Epithelial cell of esophagus (primary cell): ENCODE measurements around the gene FHOD3.

Experiments used
- DNase-seq: peaks from one replicate; pipeline ENCODE4 v3.0.0; 2010; ENCODE audit warnings: low read depth
- H3K4me3 ChIP-seq: 2 replicates; pipeline ENCODE4 v1.5.1; 2011; ENCODE audit warnings: mild to moderate bottlenecking, low read length, control low read depth
- TF ChIP-seq, protein P1 (sequence below): IDR thresholded peaks from 2 replicates; pipeline ENCODE4 v1.5.1; 2011; ENCODE audit warnings: low read depth, mild to moderate bottlenecking, low read length, control low read depth, inconsistent platforms; ENCODE audit not compliant: insufficient read depth; ENCODE audit errors: missing control alignments

Gene FHOD3

DNA sequence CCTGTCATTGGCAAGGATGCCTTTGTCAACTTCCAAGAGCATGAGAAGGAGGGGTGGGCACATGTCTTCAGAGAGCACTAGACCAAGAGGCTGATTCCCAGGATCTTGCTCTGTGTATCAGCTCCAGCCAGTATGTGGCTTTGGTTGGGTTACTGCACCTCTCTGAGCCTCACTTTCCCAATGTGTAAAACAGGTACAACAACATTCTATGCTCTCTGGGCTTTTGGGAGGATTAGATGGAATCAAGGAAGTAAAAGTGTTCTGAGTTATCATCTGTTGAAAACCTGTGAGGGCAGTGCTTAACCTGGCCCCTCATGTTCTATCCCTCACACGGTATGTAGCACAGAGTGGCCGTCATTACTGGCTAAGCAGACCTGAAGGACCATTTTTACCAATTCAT is 103.9 kb downstream of the FHOD3 start:
- TF ChIP-seq, protein P1, sequence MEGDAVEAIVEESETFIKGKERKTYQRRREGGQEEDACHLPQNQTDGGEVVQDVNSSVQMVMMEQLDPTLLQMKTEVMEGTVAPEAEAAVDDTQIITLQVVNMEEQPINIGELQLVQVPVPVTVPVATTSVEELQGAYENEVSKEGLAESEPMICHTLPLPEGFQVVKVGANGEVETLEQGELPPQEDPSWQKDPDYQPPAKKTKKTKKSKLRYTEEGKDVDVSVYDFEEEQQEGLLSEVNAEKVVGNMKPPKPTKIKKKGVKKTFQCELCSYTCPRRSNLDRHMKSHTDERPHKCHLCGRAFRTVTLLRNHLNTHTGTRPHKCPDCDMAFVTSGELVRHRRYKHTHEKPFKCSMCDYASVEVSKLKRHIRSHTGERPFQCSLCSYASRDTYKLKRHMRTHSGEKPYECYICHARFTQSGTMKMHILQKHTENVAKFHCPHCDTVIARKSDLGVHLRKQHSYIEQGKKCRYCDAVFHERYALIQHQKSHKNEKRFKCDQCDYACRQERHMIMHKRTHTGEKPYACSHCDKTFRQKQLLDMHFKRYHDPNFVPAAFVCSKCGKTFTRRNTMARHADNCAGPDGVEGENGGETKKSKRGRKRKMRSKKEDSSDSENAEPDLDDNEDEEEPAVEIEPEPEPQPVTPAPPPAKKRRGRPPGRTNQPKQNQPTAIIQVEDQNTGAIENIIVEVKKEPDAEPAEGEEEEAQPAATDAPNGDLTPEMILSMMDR: no peak
- DNase-seq: peak; percentile 38
- no peak overlapping the region for H3K4me3 ChIP-seq

DNA sequence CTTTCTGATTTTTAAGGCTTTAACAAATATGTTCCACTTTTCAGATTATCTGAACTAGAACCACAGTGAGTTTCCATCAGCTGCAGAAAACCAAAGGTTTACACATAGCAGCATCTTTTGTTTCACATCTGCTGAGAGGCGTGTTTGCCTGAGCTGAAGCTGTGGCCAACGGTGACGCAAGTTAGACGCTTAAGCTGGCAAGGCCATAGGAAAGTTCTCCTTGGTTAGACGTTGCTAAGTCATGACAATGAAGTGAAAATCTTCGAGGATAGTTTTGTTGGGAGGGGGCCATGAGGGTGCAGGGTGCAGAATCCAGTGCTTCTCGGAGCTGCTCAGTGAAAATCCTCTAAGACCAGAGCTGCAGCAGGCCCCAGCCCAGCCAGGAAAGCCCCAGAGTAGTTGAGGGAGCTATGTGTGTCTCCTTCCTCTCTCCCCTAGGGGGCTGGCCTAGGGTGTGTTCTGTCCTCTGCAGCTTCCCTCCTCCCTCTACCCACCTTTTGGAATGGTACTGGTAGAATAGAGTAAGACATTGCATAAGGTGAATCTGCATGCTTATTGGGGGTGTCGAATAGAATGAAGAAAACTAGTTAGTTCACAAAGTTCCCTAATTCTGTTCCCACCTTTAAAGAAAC is 105.4 kb downstream of the FHOD3 start:
- H3K4me3 ChIP-seq: no peak overlapping the region
- DNase-seq: no peak
- TF ChIP-seq, protein P1: no peak

DNA sequence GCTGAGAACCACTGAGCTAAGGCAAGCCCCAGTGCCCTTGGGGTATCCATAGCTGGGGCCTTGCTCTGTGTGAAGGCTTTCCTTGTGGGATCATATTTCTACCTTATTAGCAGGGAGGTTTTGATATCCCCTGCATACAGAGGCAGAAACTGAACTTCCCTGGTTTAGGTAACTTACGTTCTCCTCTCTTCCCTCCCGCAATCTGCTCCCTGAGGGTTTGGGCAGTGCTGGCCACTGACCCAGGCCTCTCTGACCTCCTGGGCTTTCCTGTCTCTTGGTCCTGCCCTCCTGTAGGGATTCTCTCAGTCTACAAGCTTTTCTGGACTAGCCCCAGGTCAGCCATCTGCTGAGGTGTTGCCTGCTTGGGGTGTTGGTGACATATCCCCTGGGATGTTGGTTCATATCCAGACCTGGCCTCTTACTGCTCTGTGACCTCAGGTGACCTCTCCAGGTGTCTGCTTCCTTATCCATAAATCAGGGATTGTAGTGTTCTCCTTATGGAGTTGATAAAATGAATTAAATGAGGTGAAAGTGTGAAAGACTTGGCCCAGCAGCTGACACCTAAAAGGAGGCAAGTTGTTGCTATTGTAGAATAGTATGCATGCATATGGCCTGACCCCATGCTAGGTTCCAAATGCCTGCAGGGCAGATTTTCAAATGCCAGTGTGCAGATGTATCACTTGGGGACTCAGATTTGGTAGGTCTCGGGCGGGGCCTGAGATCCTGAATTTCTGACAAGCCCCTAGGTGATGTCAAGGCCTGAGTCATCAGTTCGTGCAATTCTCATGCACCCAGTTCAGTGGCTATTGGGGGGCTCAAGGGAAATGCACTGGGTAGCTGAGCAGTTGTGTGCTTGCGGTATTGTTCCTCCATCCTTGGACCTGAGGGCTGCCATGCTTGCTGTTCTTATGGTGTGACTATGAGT is 106.6 kb downstream of the FHOD3 start:
- DNase-seq: peak; percentile 36
- TF ChIP-seq, protein P1: no peak
- no peak overlapping the region for H3K4me3 ChIP-seq

- DNase-seq: no peak
- TF ChIP-seq, protein P1: no peak
- no peak overlapping the region for H3K4me3 ChIP-seq
Measured at GRCh38 chr18:36405611-36406010, 108.1 kb downstream of the FHOD3 start.

DNA sequence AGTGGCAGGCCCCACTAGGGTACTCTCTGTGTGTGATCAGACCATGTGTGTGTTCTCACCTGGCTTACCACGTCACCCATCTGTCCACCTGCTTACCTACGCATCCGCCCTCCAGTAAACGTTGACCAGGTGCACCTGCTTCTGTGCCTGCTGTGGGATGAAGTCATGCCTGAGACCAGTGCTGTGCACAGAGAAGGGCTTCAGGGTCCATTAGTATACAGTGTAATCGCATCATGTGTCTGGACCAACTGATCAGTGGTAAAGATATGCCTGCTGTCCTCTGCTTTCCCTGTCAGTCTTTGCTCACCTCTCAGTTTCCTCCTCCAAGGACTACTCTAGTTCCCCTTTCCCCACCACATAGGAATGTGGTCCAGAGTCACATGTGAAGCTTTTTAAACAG is 109.3 kb downstream of the FHOD3 start:
- TF ChIP-seq, protein P1: no peak
- no peak overlapping the region for H3K4me3 ChIP-seq
- no peak for DNase-seq

- H3K4me3 ChIP-seq: no peak overlapping the region
- no peak for DNase-seq
- TF ChIP-seq, protein P1: no peak
Measured at GRCh38 chr18:36408606-36409005, 111.1 kb downstream of the FHOD3 start.
